ENCODE results near the gene PACSIN3. TPM values are rescaled to one million over a fixed set of nuclear protein-coding genes. Genes with fewer than 3 reads are reported as not detected.

PACSIN3 gene
- total RNA-seq, 3 donors from 2014 or later (not counting 1 experiment from before 2014, with no cell fraction given) = 1.3 TPM; not detected in 2

GRCh38 chr11:47161890-47162289 lies 24.3 kb downstream of the PACSIN3 start:
- Mint-ChIP-seq H3K9me3 (no peaks in the 10 kb centered on the region), H3K27me3 (ENCODE audit: low read depth in 2 of 2) (no peaks in the 10 kb centered on the region), H3K4me3 (no peak overlapping the region), H3K36me3 (no peaks in the 10 kb centered on the region), H3K4me1 (no peaks in the 10 kb centered on the region), H3K27ac (peak overlapping the region in 1 of 2 donors; percentile 20)
- Histone ChIP-seq H3K27me3 (ENCODE audit: control insufficient read depth, insufficient read depth, low read length) (no peaks in the 10 kb centered on the region), H3K36me3 (ENCODE audit: control insufficient read depth, insufficient read depth, low read length) (peaks cover 27% of the 10 kb centered on the region), H3K4me1 (ENCODE audit: control insufficient read depth, insufficient read depth, low read length) (no peaks in the 10 kb centered on the region), H3K27ac (ENCODE audit: low read length) (no peak overlapping the region), H3K4me3 (ENCODE audit: low read length) (no peak overlapping the region), H3K9me3 (ENCODE audit: control insufficient read depth, insufficient read depth, low read length) (no peaks in the 10 kb centered on the region)
- ATAC-seq (no peak), DNase-seq (no peak)
- no peak for TF ChIP-seq CTCF (IDR thresholded peaks at IDR 0.05)
- intact Hi-C loops (cut with micrococcal nuclease) = loop anchor here (1.0 kb wide), 1 partner anchor 273 kb away; no protein-coding TSS in a partner anchor
- WGBS (ENCODE audit: insufficient coverage) = 93% methylated on average over 9 of the region's 9 CpGs

- H3K36me3 ChIP-seq (ENCODE audit: control insufficient read depth, insufficient read depth, low read length) = peaks cover 21% of the 10 kb centered on the region
- H3K4me3 Mint-ChIP-seq = no peak overlapping the region
- no peaks in the 10 kb centered on the region for H3K9me3 ChIP-seq (ENCODE audit: control insufficient read depth, insufficient read depth, low read length)
- ATAC-seq (peak; percentile 77 to 83 (median 81)), DNase-seq (peak; percentile 55 to 82)
- WGBS (ENCODE audit: insufficient coverage) = 75% methylated on average over 14 of the region's 14 CpGs
- intact Hi-C loops (cut with micrococcal nuclease) = loop anchor here (1.0 kb wide), 1 partner anchor 272 kb away; no protein-coding TSS in a partner anchor
- no peaks in the 10 kb centered on the region for H3K27me3 ChIP-seq (ENCODE audit: control insufficient read depth, insufficient read depth, low read length)
- no peaks in the 10 kb centered on the region for H3K27me3 Mint-ChIP-seq (ENCODE audit: low read depth in 2 of 2)
- no peak overlapping the region for H3K27ac ChIP-seq (ENCODE audit: low read length)
- TF ChIP-seq CTCF (IDR thresholded peaks at IDR 0.05) = peak; percentile 83
- peak overlapping the region in 1 of 2 donors; percentile 20 for H3K27ac Mint-ChIP-seq
- H3K4me1 ChIP-seq (ENCODE audit: control insufficient read depth, insufficient read depth, low read length) = no peaks in the 10 kb centered on the region
- no peak overlapping the region for H3K4me3 ChIP-seq (ENCODE audit: low read length)
- H3K36me3 Mint-ChIP-seq = no peaks in the 10 kb centered on the region
- H3K9me3 Mint-ChIP-seq = no peaks in the 10 kb centered on the region
- no peaks in the 10 kb centered on the region for H3K4me1 Mint-ChIP-seq
These were observed 24.9 kb downstream of the PACSIN3 start for GRCh38 chr11:47161134-47161854.

- Histone ChIP-seq H3K9me3 (ENCODE audit: control insufficient read depth, insufficient read depth, low read length) (no peaks in the 10 kb centered on the region), H3K4me1 (ENCODE audit: control insufficient read depth, insufficient read depth, low read length) (peaks cover 4% of the 10 kb centered on the region), H3K27me3 (ENCODE audit: control insufficient read depth, insufficient read depth, low read length) (no peaks in the 10 kb centered on the region), H3K4me3 (ENCODE audit: low read length) (no peak overlapping the region), H3K27ac (ENCODE audit: low read length) (no peak overlapping the region), H3K36me3 (ENCODE audit: control insufficient read depth, insufficient read depth, low read length) (peaks cover 16% of the 10 kb centered on the region)
- WGBS (ENCODE audit: insufficient coverage) = over 99% methylated on average over 5 of the region's 5 CpGs
- TF ChIP-seq CTCF (IDR thresholded peaks at IDR 0.05) = no peak
- Mint-ChIP-seq H3K4me3 (no peak overlapping the region), H3K27me3 (ENCODE audit: low read depth in 2 of 2) (no peaks in the 10 kb centered on the region), H3K36me3 (no peaks in the 10 kb centered on the region), H3K9me3 (no peaks in the 10 kb centered on the region), H3K27ac (no peak overlapping the region), H3K4me1 (peaks cover under 1 to 5% of the 10 kb centered on the region in 2 donors)
- intact Hi-C loops (cut with micrococcal nuclease) = loop anchor here (1.0 kb wide), 1 partner anchor 271 kb away; no protein-coding TSS in a partner anchor
- ATAC-seq (peak in 1 of 3 donors; percentile 5), DNase-seq (peak in 1 of 2 donors; percentile 27)
These were observed 25.5 kb downstream of the PACSIN3 start for GRCh38 chr11:47160753-47161133.
